Stimulated activated CD8-positive, alpha-beta memory T cell treated with anti-CD3 and anti-CD28 coated beads, Interleukin-4, amount 100 ng/mL, for 48 hours (primary cell): ENCODE measurements around the gene NLRP10.

ENCODE experiments used
- DNase-seq: peaks from one replicate; pipeline ENCODE4 v3.0.0-alpha.2; 2020

NLRP10 gene

GRCh38 chr11:7971846-7972245 is 6.6 kb upstream of the NLRP10 start:
- no peak for DNase-seq

GRCh38 chr11:7969756-7970646 is 4.8 kb upstream of the NLRP10 start:
- no peak for DNase-seq

- no peak for DNase-seq
These were observed 3.4 kb upstream of the NLRP10 start for GRCh38 chr11:7968686-7969085.

- no peak for DNase-seq
These were observed 2.6 kb upstream of the NLRP10 start for GRCh38 chr11:7967826-7968225.

GRCh38 chr11:7967097-7967496 is 1.9 kb upstream of the NLRP10 start:
- DNase-seq, result no peak

- DNase-seq, result no peak
These were observed 374 bp downstream of the NLRP10 start for GRCh38 chr11:7964873-7965272.

- DNase-seq, result no peak
These were observed 986 bp downstream of the NLRP10 start for GRCh38 chr11:7964261-7964660.

GRCh38 chr11:7955191-7955590 is 10.1 kb downstream of the NLRP10 start:
- no peak for DNase-seq

- DNase-seq, result no peak
These were observed 15.3 kb downstream of the NLRP10 start for GRCh38 chr11:7949934-7950333.

GRCh38 chr11:7944123-7944522 is 21.1 kb downstream of the NLRP10 start:
- DNase-seq, result no peak

GRCh38 chr11:7941608-7942007 is 23.6 kb downstream of the NLRP10 start, which contains the start of gene OR10A3:
OR10A3 (minus strand) TSS chr11:7941708; CDS start chr11:7939520, 2,188 bp downstream.
- no peak for DNase-seq

- DNase-seq, result no peak
These were observed 24.1 kb downstream of the NLRP10 start for GRCh38 chr11:7941146-7941545.

GRCh38 chr11:7936615-7937014 is 28.6 kb downstream of the NLRP10 start:
- DNase-seq, result no peak

- no peak for DNase-seq
These were observed 34.1 kb downstream of the NLRP10 start, which contains the start of gene OR10A6 for GRCh38 chr11:7931168-7931567. OR10A6 (minus strand) TSS chr11:7931268; CDS start chr11:7928662, 2,606 bp downstream.

- DNase-seq, result no peak
These were observed 37.6 kb downstream of the NLRP10 start for GRCh38 chr11:7927635-7928034.

GRCh38 chr11:7924536-7924935 is 40.7 kb downstream of the NLRP10 start:
- DNase-seq, result no peak

GRCh38 chr11:7918141-7918540 is 47.1 kb downstream of the NLRP10 start:
- no peak for DNase-seq
